Activated naive CD8-positive, alpha-beta T cell treated with anti-CD3 and anti-CD28 coated beads, Interleukin-2, amount 50 U/mL, for 16 hours (primary cell): ENCODE measurements around the gene PIGL.

Experiments
- DNase-seq: peaks from one replicate; pipeline ENCODE4 v3.0.0-alpha.2; 2020; ENCODE audit warnings: low read depth, low spot score

The PIGL gene

GRCh38 chr17:16353317-16354174 lies 136.5 kb downstream of the PIGL start, which contains the start of gene CENPV:
TSS of gene CENPV (minus strand) at chr17:16353469. CDS start at chr17:16353436, 33 bp downstream.
- peak; percentile 30 for DNase-seq

DNA sequence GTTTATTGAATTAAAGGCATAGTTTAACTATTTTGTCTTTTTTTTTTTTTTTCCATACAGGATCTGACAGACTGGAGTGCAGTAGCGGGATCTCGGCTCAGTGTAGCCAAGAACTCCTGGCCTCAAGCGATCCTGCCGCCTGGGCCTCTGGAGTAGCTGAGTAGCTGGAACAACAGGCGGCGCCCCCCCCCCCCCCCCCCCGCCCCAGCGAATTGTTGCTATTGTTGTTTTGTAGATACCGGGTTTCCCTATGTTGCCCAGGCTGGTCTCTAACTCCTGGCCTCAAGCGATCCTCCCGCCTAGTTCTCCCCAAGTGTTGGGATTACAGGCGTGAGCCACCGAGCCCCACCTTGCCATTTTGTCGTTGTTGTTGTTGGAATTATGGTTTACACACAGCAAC lies 137.6 kb downstream of the PIGL start:
- DNase-seq = no peak

GRCh38 chr17:16358394-16358793 lies 141.4 kb downstream of the PIGL start:
- no peak for DNase-seq

DNA sequence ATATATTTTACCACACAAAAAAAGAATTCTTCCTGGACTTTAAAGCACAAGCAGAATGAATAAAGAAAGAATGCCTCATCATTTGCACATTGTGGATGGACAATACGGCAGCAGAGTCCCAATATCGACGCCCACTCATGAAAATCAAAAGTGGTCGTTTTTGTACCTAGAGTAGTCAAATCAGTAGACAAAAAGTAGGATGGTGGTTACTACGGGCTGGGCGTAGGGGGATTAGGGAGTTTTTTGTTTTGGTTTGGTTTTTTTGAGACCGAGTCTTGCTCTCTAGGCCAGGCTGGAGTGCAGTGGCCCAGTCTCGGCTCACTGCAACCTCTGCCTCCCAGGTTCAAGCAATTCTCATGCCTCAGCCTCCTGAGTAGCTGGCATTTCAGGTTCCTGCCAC lies 144.9 kb downstream of the PIGL start:
- no peak for DNase-seq

- peak; percentile 57 for DNase-seq
Observed at GRCh38 chr17:16363749-16364536, 146.9 kb downstream of the PIGL start.

DNA sequence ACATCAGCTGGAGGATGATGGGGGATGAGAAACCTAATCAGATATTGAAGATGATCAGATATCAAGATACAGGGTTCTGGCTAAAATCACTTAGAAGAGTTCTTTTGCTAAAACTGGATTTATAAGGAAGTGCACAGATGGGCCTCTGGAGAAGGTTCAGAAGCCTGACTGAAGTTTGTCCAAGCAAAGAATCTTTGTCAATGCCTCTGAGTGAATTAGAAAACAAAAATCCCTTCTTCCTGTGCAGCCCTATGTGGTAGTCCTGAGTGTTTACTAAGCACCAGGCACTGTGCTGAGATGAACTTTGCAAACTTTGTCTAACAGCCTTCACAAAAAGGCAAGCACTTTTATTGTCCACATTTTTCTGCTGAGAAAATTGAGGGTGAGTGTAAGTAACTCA lies 147.6 kb downstream of the PIGL start:
- no peak for DNase-seq

DNA sequence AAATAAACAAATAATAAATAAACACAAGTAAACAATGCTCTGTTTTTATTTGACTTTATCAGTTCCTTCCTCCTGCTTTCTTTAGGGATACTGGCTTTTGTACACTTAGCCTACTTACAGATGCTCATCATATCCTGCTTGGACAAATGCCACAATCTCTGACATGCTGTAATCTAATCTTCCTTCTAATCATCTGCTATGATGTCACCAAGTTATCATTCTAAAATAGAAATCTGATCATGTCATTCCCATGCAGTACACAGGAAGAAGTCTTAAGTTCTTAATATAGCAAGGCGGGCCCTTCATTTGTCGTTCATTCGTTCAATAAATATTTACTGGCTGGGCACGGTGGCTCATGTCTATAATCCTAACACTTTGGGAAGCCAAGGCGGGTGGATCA lies 154.7 kb downstream of the PIGL start:
- no peak for DNase-seq

GRCh38 chr17:16374146-16374938 lies 157.3 kb downstream of the PIGL start:
- DNase-seq = no peak
